ENCODE results near the gene CLASP1. TPM values are rescaled to one million over a fixed set of nuclear protein-coding genes. Genes with fewer than 3 reads are reported as not detected.

Gene CLASP1
- total and polyA plus RNA-seq, 2 experiments from 2014 or later, result 20.1 to 45.9 TPM

DNA sequence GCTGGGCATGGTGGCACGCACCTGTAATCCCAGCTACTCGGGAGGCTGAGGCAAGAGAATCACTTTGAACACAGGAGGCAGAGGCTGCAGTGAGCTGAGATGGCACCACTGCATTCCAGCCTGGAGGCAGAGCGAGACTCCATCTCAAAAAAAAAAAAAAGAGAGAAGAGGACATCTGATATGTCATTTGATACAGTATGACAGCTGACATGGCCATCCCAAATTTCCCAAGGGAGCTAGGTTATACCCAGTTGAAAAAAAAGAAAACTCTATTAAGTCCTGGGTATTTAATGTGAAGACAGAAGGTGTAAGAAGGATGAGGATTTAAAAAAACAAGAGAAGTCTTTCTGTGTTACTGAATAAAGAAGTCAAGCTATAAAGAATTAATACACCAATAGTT, 23.3 kb downstream of the CLASP1 start:
- no peaks in the 10 kb centered on the region for H3K4me1 ChIP-seq (ENCODE audit: insufficient read depth)
- H3K9me2 ChIP-seq (replicated peaks; ENCODE audit: insufficient read depth), result no peaks in the 10 kb centered on the region
- no peak overlapping the region for H3K4me2 ChIP-seq
- H2AFZ ChIP-seq, result no peak overlapping the region
- 96% methylated on average over 3 of the region's 3 CpGs for WGBS (ENCODE audit: low lambda C conversion rate, missing lambda C conversion rate)
- H3K27me3 ChIP-seq, result no peaks in the 10 kb centered on the region
- peaks cover 92% of the 10 kb centered on the region for H3K79me2 ChIP-seq
- H4K20me1 ChIP-seq (ENCODE audit: insufficient read depth, poor library complexity, severe bottlenecking), result no peaks in the 10 kb centered on the region
- H3K4me3 ChIP-seq, result no peak overlapping the region
- H3K9me3 ChIP-seq (ENCODE audit: low read depth), result no peaks in the 10 kb centered on the region
- TF ChIP-seq EZH2 (IDR thresholded peaks at IDR 0.05; ENCODE audit: borderline replicate concordance) (no peak), EZH2phosphoT487 (IDR thresholded peaks at IDR 0.05; ENCODE audit: low read depth, severe bottlenecking, unreplicated experiment) (no peak), CTCF (IDR thresholded peaks at IDR 0.05; ENCODE audit: poor library complexity) (no peak)
- H3K36me3 ChIP-seq (replicated peaks; ENCODE audit: insufficient read depth, low read depth), result no peaks in the 10 kb centered on the region
- H3K27ac ChIP-seq, result no peak overlapping the region
- DNase-seq (ENCODE audit: low spot score), result no peak

DNA sequence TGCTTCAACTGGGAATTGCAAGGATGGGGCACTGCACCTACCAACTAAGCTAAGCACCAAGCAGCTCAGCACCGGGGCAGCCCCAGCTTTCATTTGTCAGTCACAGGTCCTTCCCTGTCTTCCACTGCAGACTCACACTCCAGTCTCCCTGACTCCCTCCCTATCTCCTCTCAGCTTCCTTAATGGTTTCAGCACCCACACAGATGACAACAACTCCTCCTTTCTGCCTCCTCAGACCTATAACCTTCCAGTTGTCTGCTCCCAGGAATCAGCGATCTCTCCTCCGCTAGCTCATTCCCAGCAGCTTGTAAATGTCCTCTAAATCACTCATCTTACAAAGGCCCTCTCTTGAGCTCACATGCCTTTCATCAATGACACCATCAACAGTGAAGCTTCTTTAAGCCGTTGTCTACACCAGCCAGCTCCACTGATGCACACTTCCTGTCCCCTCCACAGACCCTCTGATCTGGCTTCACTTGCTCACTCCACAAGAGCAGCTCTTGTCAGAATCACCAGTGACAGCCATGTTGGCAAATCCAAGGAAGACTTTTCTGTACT, 32.1 kb downstream of the CLASP1 start:
- TF ChIP-seq EZH2phosphoT487 (IDR thresholded peaks at IDR 0.05; ENCODE audit: low read depth, severe bottlenecking, unreplicated experiment) (no peak), CTCF (IDR thresholded peaks at IDR 0.05; ENCODE audit: poor library complexity) (no peak), EZH2 (IDR thresholded peaks at IDR 0.05; ENCODE audit: borderline replicate concordance) (no peak)
- Histone ChIP-seq H3K79me2 (peaks cover 98% of the 10 kb centered on the region), H3K36me3 (replicated peaks; ENCODE audit: insufficient read depth, low read depth) (no peaks in the 10 kb centered on the region), H4K20me1 (ENCODE audit: insufficient read depth, poor library complexity, severe bottlenecking) (peaks cover 8% of the 10 kb centered on the region), H3K9me2 (replicated peaks; ENCODE audit: insufficient read depth) (no peaks in the 10 kb centered on the region), H3K4me1 (ENCODE audit: insufficient read depth) (no peaks in the 10 kb centered on the region), H3K27me3 (no peaks in the 10 kb centered on the region), H3K4me2 (no peak overlapping the region), H3K9me3 (ENCODE audit: low read depth) (no peaks in the 10 kb centered on the region), H2AFZ (no peak overlapping the region), H3K27ac (no peak overlapping the region), H3K4me3 (no peak overlapping the region)
- DNase-seq (ENCODE audit: low spot score), result no peak
- 52% methylated on average over 4 of the region's 4 CpGs for WGBS (ENCODE audit: low lambda C conversion rate, missing lambda C conversion rate)

GRCh38 chr2:121613774-121614173, 35.5 kb downstream of the CLASP1 start:
- Histone ChIP-seq H3K9me3 (ENCODE audit: low read depth) (no peaks in the 10 kb centered on the region), H3K27me3 (no peaks in the 10 kb centered on the region), H3K79me2 (peaks cover 85% of the 10 kb centered on the region), H3K4me1 (ENCODE audit: insufficient read depth) (no peaks in the 10 kb centered on the region), H3K27ac (no peak overlapping the region), H3K36me3 (replicated peaks; ENCODE audit: insufficient read depth, low read depth) (no peaks in the 10 kb centered on the region), H3K4me3 (no peak overlapping the region), H3K9me2 (replicated peaks; ENCODE audit: insufficient read depth) (no peaks in the 10 kb centered on the region), H4K20me1 (ENCODE audit: insufficient read depth, poor library complexity, severe bottlenecking) (peaks cover 8% of the 10 kb centered on the region), H3K4me2 (no peak overlapping the region), H2AFZ (no peak overlapping the region)
- WGBS (ENCODE audit: low lambda C conversion rate, missing lambda C conversion rate), result 95% methylated on average over 1 of the region's 1 CpG
- no peak for DNase-seq (ENCODE audit: low spot score)
- TF ChIP-seq EZH2phosphoT487 (IDR thresholded peaks at IDR 0.05; ENCODE audit: low read depth, severe bottlenecking, unreplicated experiment), result no peak
- TF ChIP-seq EZH2 (IDR thresholded peaks at IDR 0.05; ENCODE audit: borderline replicate concordance), result no peak
- no peak for TF ChIP-seq CTCF (IDR thresholded peaks at IDR 0.05; ENCODE audit: poor library complexity)

GRCh38 chr2:121613152-121613551, 36.1 kb downstream of the CLASP1 start:
- H3K36me3 ChIP-seq (replicated peaks; ENCODE audit: insufficient read depth, low read depth), result no peaks in the 10 kb centered on the region
- no peak for TF ChIP-seq EZH2phosphoT487 (IDR thresholded peaks at IDR 0.05; ENCODE audit: low read depth, severe bottlenecking, unreplicated experiment)
- no peak for TF ChIP-seq CTCF (IDR thresholded peaks at IDR 0.05; ENCODE audit: poor library complexity)
- TF ChIP-seq EZH2 (IDR thresholded peaks at IDR 0.05; ENCODE audit: borderline replicate concordance), result no peak
- no peaks in the 10 kb centered on the region for H3K4me1 ChIP-seq (ENCODE audit: insufficient read depth)
- no peaks in the 10 kb centered on the region for H3K9me3 ChIP-seq (ENCODE audit: low read depth)
- H3K4me3 ChIP-seq, result no peak overlapping the region
- H3K27ac ChIP-seq, result no peak overlapping the region
- H4K20me1 ChIP-seq (ENCODE audit: insufficient read depth, poor library complexity, severe bottlenecking), result peaks cover 10% of the 10 kb centered on the region
- H3K4me2 ChIP-seq, result no peak overlapping the region
- H3K9me2 ChIP-seq (replicated peaks; ENCODE audit: insufficient read depth), result no peaks in the 10 kb centered on the region
- no peak overlapping the region for H2AFZ ChIP-seq
- no peaks in the 10 kb centered on the region for H3K27me3 ChIP-seq
- H3K79me2 ChIP-seq, result peaks cover 85% of the 10 kb centered on the region
- no peak for DNase-seq (ENCODE audit: low spot score)

All from hepatocyte (in vitro differentiated cells).